HEK293T (cell line): ENCODE measurements around the gene SZRD1.

Source experiments
- ARNT ChIP-seq: fragments of 450-650 bp; IDR thresholded peaks from 2 replicates; pipeline ENCODE4 v1.6.1; 2017; ENCODE audit warnings: mild to moderate bottlenecking
- BHLHE40 ChIP-seq: fragments of 450-650 bp; IDR thresholded peaks from 2 replicates; pipeline ENCODE4 v1.6.1; 2016; ENCODE audit warnings: mild to moderate bottlenecking, moderate library complexity, borderline replicate concordance
- FOXA1 ChIP-seq: fragments of 450-650 bp; IDR thresholded peaks from 2 replicates; pipeline ENCODE4 v1.6.1; 2016; ENCODE audit warnings: mild to moderate bottlenecking
- FOXK2 ChIP-seq: fragments of 450-650 bp; IDR thresholded peaks from 2 replicates; pipeline ENCODE4 v1.6.1; 2016; ENCODE audit warnings: mild to moderate bottlenecking
- FOXM1 ChIP-seq: fragments of 450-650 bp; IDR thresholded peaks from 2 replicates; pipeline ENCODE4 v1.6.1; 2017; ENCODE audit warnings: mild to moderate bottlenecking, borderline replicate concordance
- HDGF ChIP-seq: fragments of 450-650 bp; IDR thresholded peaks from 2 replicates; pipeline ENCODE4 v1.6.1; 2017; ENCODE audit warnings: antibody characterized with exemption, borderline replicate concordance
- L3MBTL2 ChIP-seq: fragments of 450-650 bp; conservative IDR thresholded peaks from 2 replicates; pipeline ENCODE4 v1.6.1; 2016; ENCODE audit warnings: mild to moderate bottlenecking
- PKNOX1 ChIP-seq: fragments of 450-650 bp; IDR thresholded peaks from 2 replicates; pipeline ENCODE4 v1.6.1; 2016
- SP1 ChIP-seq: fragments of 450-650 bp; IDR thresholded peaks from 2 replicates; pipeline ENCODE4 v1.6.1; 2017
- ZNF384 ChIP-seq: fragments of 450-650 bp; IDR thresholded peaks from 2 replicates; pipeline ENCODE4 v1.6.1; 2016

GRCh38 chr1:16367968-16368890 is 1.2 kb downstream of the SZRD1 start:
- TF ChIP-seq BHLHE40 (no peak), ZNF384 (no peak), ARNT (no peak), FOXK2 (no peak), SP1 (no peak), FOXM1 (no peak), L3MBTL2 (no peak), HDGF (no peak), FOXA1 (no peak), PKNOX1 (no peak)
